ENCODE data around the gene APOL6. TPM values are rescaled to one million over a fixed set of nuclear protein-coding genes. Genes with fewer than 3 reads are reported as not detected.

Gene APOL6
- total and polyA plus RNA-seq, 2 of the 4 experiments (the other 2 are of a cell fraction), result 1.2 to 7.2 TPM

GRCh38 chr22:35657571-35658312 is 9.5 kb downstream of the APOL6 start:
- no peaks in the 10 kb centered on the region for H4K20me1 ChIP-seq (ENCODE audit: insufficient read depth, low read length)
- BruUV-seq (replicated peaks), result no TSS peak
- no peak overlapping the region for H2BK5ac ChIP-seq (ENCODE audit: low read depth, low read length, poor library complexity, severe bottlenecking)
- H3K27me3 ChIP-seq (ENCODE audit: control insufficient read depth, insufficient read depth, low read length), result no peaks in the 10 kb centered on the region
- H3K4ac ChIP-seq (ENCODE audit: low read depth, low read length), result no peak overlapping the region
- no peak overlapping the region for H3K56ac ChIP-seq (ENCODE audit: extremely low read depth, insufficient read depth, low read length)
- H4K91ac ChIP-seq (ENCODE audit: insufficient read depth, low read depth, low read length), result no peak overlapping the region
- H3K23ac ChIP-seq (ENCODE audit: low read depth, low read length), result no peak overlapping the region
- H3K4me2 ChIP-seq (ENCODE audit: low read depth, low read length), result no peak overlapping the region
- H3K9me3 ChIP-seq (ENCODE audit: control insufficient read depth, insufficient read depth, low read length), result no peaks in the 10 kb centered on the region; the same call in none of the 2 replicates
- TF ChIP-seq MAFK (IDR thresholded peaks at IDR 0.05; ENCODE audit: low read depth, low read length) (no peak), USF2 (IDR thresholded peaks at IDR 0.05; ENCODE audit: low read depth, low read length) (no peak), POLR2A (IDR thresholded peaks at IDR 0.05; ENCODE audit: low read depth, low read length) (no peak), CEBPB (IDR thresholded peaks at IDR 0.05; ENCODE audit: low read depth, low read length) (peak; percentile 47; the same call in 1 of the 2 replicates)
- dilution Hi-C loops (cut with HindIII; ENCODE audit: low sequenced_read_pairs, unreplicated experiment), result no loop called here
- ATAC-seq (ENCODE audit: low read depth) (no peak), DNase-seq (no peak)
- no peak overlapping the region for H2BK20ac ChIP-seq (ENCODE audit: low read depth, low read length)
- H3K27ac ChIP-seq (ENCODE audit: insufficient read depth, low read length), result no peak overlapping the region
- H3K18ac ChIP-seq (ENCODE audit: low read depth, low read length), result no peak overlapping the region
- no peak overlapping the region for H2BK120ac ChIP-seq (ENCODE audit: low read depth, low read length)
- H4K5ac ChIP-seq (ENCODE audit: low read depth, low read length), result no peak overlapping the region
- H3K4me3 ChIP-seq (ENCODE audit: insufficient read depth, low read depth, low read length), result no peak overlapping the region
- H2AFZ ChIP-seq (replicated peaks; ENCODE audit: low read length, poor library complexity), result no peak overlapping the region
- POLR2A ChIA-PET (ENCODE audit: unreplicated experiment), result no interaction called here
- CTCF ChIA-PET, result no interaction called here
- peaks cover 26% of the 10 kb centered on the region for H3K36me3 ChIP-seq (ENCODE audit: control insufficient read depth, insufficient read depth, low read length)
- H4K8ac ChIP-seq (ENCODE audit: low read depth in 2 of 2, low read length in 2 of 2), result no peak overlapping the region
- H2BK15ac ChIP-seq (ENCODE audit: low read depth, low read length), result no peak overlapping the region; the same call in 2 of the 3 replicates
- in situ Hi-C loops (cut with MboI; ENCODE audit: low sequenced_read_pairs), result no loop called here
- no peak overlapping the region for H2AK9ac ChIP-seq (replicated peaks; ENCODE audit: low read depth, low read length, poor library complexity)
- H3K9me1 ChIP-seq (ENCODE audit: insufficient read depth, low read length), result peaks cover 5% of the 10 kb centered on the region
- no peak overlapping the region for H2AK5ac ChIP-seq (ENCODE audit: low read depth, low read length)
- H3K4me1 ChIP-seq (ENCODE audit: control insufficient read depth, insufficient read depth, low read length), result peaks cover 5% of the 10 kb centered on the region
- 100% methylated on average over 1 of the region's 5 CpGs; no CpG with 5 or more reads in 1 of the 2 experiments for WGBS, 2 experiments (ENCODE audit: extremely low coverage in 2 of 2, insufficient read length in 1 of 2)
- no peak overlapping the region for H3K9ac ChIP-seq (ENCODE audit: low read depth, low read length)
- no peak overlapping the region for H3K14ac ChIP-seq (replicated peaks; ENCODE audit: low read depth, low read length)
- intact Hi-C loops (cut with micrococcal nuclease), result no loop called here
- H3K79me1 ChIP-seq (ENCODE audit: low read depth in 1 of 2, low read length in 2 of 2), result peaks cover 3 to 22% of the 10 kb centered on the region in 2 experiments; a peak in 3 of 4 replicates
